ENCODE measurements around the gene HID1. TPM values are rescaled to one million over a fixed set of nuclear protein-coding genes. Genes with fewer than 3 reads are reported as not detected.

The HID1 gene
- total RNA-seq, 1 experiment from 2014 or later = 12.7 TPM

- no peaks in the 10 kb centered on the region; the same call in 1 of the 2 replicates for H3K27me3 ChIP-seq (ENCODE audit: insufficient read depth, low read length)
- Mint-ChIP-seq H3K4me1 (peaks cover 22 to 31% of the 10 kb centered on the region in 2 experiments), H3K27me3 (ENCODE audit: low read depth) (peaks cover 43% of the 10 kb centered on the region), H3K36me3 (ENCODE audit: insufficient read depth in 1 of 3, low read depth in 3 of 3) (no peaks in the 10 kb centered on the region), H3K9me3 (no peaks in the 10 kb centered on the region), H3K27ac (no peak overlapping the region), H3K4me3 (no peak overlapping the region)
- H2AFZ ChIP-seq (ENCODE audit: low read length) = no peak overlapping the region
- no peak overlapping the region for H3K27ac ChIP-seq (ENCODE audit: insufficient read length, low read depth, low read length)
- H3K79me2 ChIP-seq (ENCODE audit: insufficient read depth, low read length) = no peaks in the 10 kb centered on the region
- no peak overlapping the region for H4K5ac ChIP-seq (ENCODE audit: insufficient read length, low read depth, low read length)
- H3K23ac ChIP-seq (ENCODE audit: insufficient read length, low read depth, low read length) = no peak overlapping the region
- no peaks in the 10 kb centered on the region for H3K9me3 ChIP-seq (ENCODE audit: control insufficient read depth, low read depth, low read length)
- H3T11ph ChIP-seq (ENCODE audit: low read length) = no peak overlapping the region
- H2AK5ac ChIP-seq (ENCODE audit: insufficient read length, low read length) = no peak overlapping the region
- DNase-seq = no peak
- H3K4ac ChIP-seq (ENCODE audit: low read depth, low read length) = no peak overlapping the region
- H4K20me1 ChIP-seq (ENCODE audit: control insufficient read depth, insufficient read depth, insufficient read length) = no peaks in the 10 kb centered on the region
- H2BK5ac ChIP-seq (ENCODE audit: insufficient read length, low read length) = no peak overlapping the region
- no peaks in the 10 kb centered on the region; the same call in 1 of the 2 replicates for H3K4me1 ChIP-seq (ENCODE audit: insufficient read depth, low read length)
- no peak overlapping the region for H3K56ac ChIP-seq (ENCODE audit: insufficient read length, low read depth, low read length)
- WGBS (ENCODE audit: extremely low coverage, insufficient read length, low lambda C conversion rate) = no CpG with 5 or more reads among the region's 6 CpGs
- H2BK12ac ChIP-seq (ENCODE audit: insufficient read length, low read depth, low read length) = no peak overlapping the region
- no peak overlapping the region for H3K14ac ChIP-seq (ENCODE audit: insufficient read depth, low read length)
- no peak overlapping the region for H2BK120ac ChIP-seq (ENCODE audit: low read depth, low read length, poor library complexity, severe bottlenecking)
- no peaks in the 10 kb centered on the region for H3K79me1 ChIP-seq (ENCODE audit: insufficient read depth, low read depth, low read length, poor library complexity, severe bottlenecking)
- no peak overlapping the region for H2BK20ac ChIP-seq (ENCODE audit: low read depth, low read length, poor library complexity, severe bottlenecking)
- no peak for TF ChIP-seq CTCF (conservative IDR thresholded peaks at IDR 0.05)
- H2BK15ac ChIP-seq (ENCODE audit: low read depth, low read length) = no peak overlapping the region
- H3K23me2 ChIP-seq (ENCODE audit: insufficient read length, low read depth, low read length, poor library complexity, severe bottlenecking) = no peaks in the 10 kb centered on the region
- H4K8ac ChIP-seq (replicated peaks; ENCODE audit: insufficient read length, low read depth, low read length) = no peak overlapping the region
- H4K91ac ChIP-seq (ENCODE audit: insufficient read length, low read depth, low read length) = no peak overlapping the region
- H3K9ac ChIP-seq (ENCODE audit: extremely low read depth, insufficient read length, low read length) = no peak overlapping the region
- H3K4me2 ChIP-seq (ENCODE audit: insufficient read depth, insufficient read length, low read length) = no peak overlapping the region
- no peak overlapping the region for H3K18ac ChIP-seq (ENCODE audit: insufficient read length, low read depth, low read length)
Measured at GRCh38 chr17:74945543-74945942, 27.0 kb downstream of the HID1 start.

Data from H9 (cell line).